ENCODE results near the gene FOXJ2.
"Not testable (repeated sequence)": the region's sequence is repeated elsewhere in the genome, so short reads cannot be mapped to it uniquely, and the experiment has no call there.

The FOXJ2 gene

GRCh38 chr12:8075935-8076334 is 43.4 kb downstream of the FOXJ2 start:
- H3K27me3 ChIP-seq (ENCODE audit: control insufficient read depth in 1 of 2, insufficient read depth in 2 of 2, low read length in 2 of 2), result no peaks in the 10 kb centered on the region
- no peaks in the 10 kb centered on the region for H3K9me3 ChIP-seq (ENCODE audit: low read length)
- H3K36me3 ChIP-seq (ENCODE audit: insufficient read depth, low read length), result no peaks in the 10 kb centered on the region
- no peak overlapping the region for H3K27ac ChIP-seq (ENCODE audit: low read depth, low read length)
- H3K4me1 ChIP-seq (ENCODE audit: insufficient read depth, low read length), result no peaks in the 10 kb centered on the region
- no peak overlapping the region for H3K4me3 ChIP-seq (ENCODE audit: low read depth in 1 of 2, low read length in 2 of 2)
- H3K9ac ChIP-seq (ENCODE audit: low read length), result no peak overlapping the region

DNA sequence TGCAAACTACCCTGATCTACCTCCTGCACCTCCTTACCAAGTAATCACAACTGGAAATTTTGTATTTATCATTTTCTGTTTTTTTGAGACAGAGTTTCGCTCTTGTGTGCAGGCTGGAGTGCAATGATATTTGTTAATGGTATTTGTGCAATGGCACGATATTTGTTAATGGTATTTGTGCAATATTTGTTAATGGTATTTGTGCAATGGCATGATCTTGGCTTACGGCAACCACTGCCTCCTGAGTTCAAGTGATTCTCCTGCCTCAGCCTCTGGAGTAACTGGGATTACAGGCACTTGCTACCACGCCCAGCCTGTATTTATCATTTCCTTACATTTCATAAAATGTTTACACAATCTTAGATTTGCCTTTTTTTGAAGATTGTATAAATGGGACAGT is 43.9 kb downstream of the FOXJ2 start:
- H3K27ac ChIP-seq (ENCODE audit: low read depth, low read length), result no peak overlapping the region
- H3K4me3 ChIP-seq (ENCODE audit: low read depth in 1 of 2, low read length in 2 of 2), result no peak overlapping the region
- no peaks in the 10 kb centered on the region for H3K9me3 ChIP-seq (ENCODE audit: low read length)
- no peaks in the 10 kb centered on the region for H3K36me3 ChIP-seq (ENCODE audit: insufficient read depth, low read length)
- no peak overlapping the region for H3K9ac ChIP-seq (ENCODE audit: low read length)
- no peaks in the 10 kb centered on the region for H3K27me3 ChIP-seq (ENCODE audit: control insufficient read depth in 1 of 2, insufficient read depth in 2 of 2, low read length in 2 of 2)
- no peaks in the 10 kb centered on the region for H3K4me1 ChIP-seq (ENCODE audit: insufficient read depth, low read length)

DNA sequence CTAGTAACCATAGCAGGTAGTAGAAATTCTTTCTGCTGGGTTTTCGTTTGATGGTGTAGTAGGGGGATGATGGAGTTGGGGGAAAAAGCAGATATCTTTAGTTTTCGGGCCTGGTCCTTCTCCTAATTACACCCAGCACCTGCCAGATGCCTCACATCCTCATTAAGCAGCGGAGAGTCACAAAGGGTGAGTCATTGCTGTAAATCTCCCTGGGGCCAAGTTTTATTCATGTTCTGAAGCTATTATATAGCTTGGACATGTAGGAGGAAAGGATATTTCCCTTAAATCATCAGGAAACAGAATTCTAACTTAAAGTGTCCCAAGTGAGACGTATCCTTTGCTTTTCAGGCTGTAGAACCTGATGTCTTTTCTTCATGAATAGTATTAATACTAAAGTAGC is 44.7 kb downstream of the FOXJ2 start:
- H3K9ac ChIP-seq (ENCODE audit: low read length), result no peak overlapping the region
- H3K4me1 ChIP-seq (ENCODE audit: insufficient read depth, low read length), result no peaks in the 10 kb centered on the region
- H3K4me3 ChIP-seq (ENCODE audit: low read depth in 1 of 2, low read length in 2 of 2), result no peak overlapping the region
- H3K27ac ChIP-seq (ENCODE audit: low read depth, low read length), result no peak overlapping the region
- H3K9me3 ChIP-seq (ENCODE audit: low read length), result no peaks in the 10 kb centered on the region
- no peaks in the 10 kb centered on the region for H3K36me3 ChIP-seq (ENCODE audit: insufficient read depth, low read length)
- H3K27me3 ChIP-seq (ENCODE audit: control insufficient read depth in 1 of 2, insufficient read depth in 2 of 2, low read length in 2 of 2), result no peaks in the 10 kb centered on the region

DNA sequence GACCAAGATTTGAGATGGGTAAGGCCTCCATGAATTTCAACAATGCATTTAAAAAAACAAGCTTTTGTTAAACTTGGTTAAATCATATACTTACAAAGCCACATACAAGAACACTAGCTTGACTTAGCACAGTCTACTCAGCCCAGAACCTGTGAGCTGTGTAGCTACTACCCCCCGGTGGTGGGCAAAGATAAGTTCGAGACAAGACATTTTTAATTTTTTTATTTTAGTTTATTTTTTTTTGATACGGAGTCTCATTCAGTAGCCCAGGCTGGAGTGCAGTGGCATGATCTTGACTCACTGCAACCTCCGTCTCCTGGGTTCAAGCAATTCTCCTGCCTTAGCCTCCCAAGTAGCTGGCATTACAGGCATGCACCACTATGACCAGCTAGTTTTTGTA is 45.9 kb downstream of the FOXJ2 start:
- peaks cover 6% of the 10 kb centered on the region for H3K4me1 ChIP-seq (ENCODE audit: insufficient read depth, low read length)
- H3K9me3 ChIP-seq (ENCODE audit: low read length), result no peaks in the 10 kb centered on the region
- H3K4me3 ChIP-seq (ENCODE audit: low read depth in 1 of 2, low read length in 2 of 2), result no peak overlapping the region
- no peak overlapping the region for H3K27ac ChIP-seq (ENCODE audit: low read depth, low read length)
- no peak overlapping the region for H3K9ac ChIP-seq (ENCODE audit: low read length)
- H3K27me3 ChIP-seq (ENCODE audit: control insufficient read depth in 1 of 2, insufficient read depth in 2 of 2, low read length in 2 of 2), result no peaks in the 10 kb centered on the region
- no peaks in the 10 kb centered on the region for H3K36me3 ChIP-seq (ENCODE audit: insufficient read depth, low read length)

DNA sequence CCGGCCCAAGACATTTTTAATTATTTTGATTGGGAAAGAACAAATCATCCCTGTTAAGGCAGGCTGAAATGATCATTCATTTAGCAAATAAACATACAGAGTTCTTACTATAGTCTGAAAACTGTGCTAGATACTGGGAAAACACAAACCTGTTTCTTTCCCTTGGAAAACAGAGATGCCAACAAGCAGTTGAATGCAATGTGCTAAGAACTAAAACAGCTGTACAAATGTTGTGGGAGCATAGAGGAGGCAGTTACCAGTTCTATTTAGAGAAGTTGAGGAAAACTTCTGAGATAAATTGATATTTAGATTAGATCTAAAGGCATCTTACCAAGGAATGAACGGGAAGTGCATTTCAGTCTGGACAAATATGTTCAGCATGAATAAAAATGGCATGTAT is 46.4 kb downstream of the FOXJ2 start:
- Histone ChIP-seq H3K4me3 (ENCODE audit: low read depth in 1 of 2, low read length in 2 of 2) (no peak overlapping the region), H3K9ac (ENCODE audit: low read length) (no peak overlapping the region), H3K27me3 (ENCODE audit: control insufficient read depth in 1 of 2, insufficient read depth in 2 of 2, low read length in 2 of 2) (no peaks in the 10 kb centered on the region), H3K9me3 (ENCODE audit: low read length) (no peaks in the 10 kb centered on the region), H3K36me3 (ENCODE audit: insufficient read depth, low read length) (no peaks in the 10 kb centered on the region), H3K27ac (ENCODE audit: low read depth, low read length) (no peak overlapping the region), H3K4me1 (ENCODE audit: insufficient read depth, low read length) (peaks cover 11% of the 10 kb centered on the region)

- Histone ChIP-seq H3K4me1 (ENCODE audit: insufficient read depth, low read length) (peaks cover 20% of the 10 kb centered on the region), H3K27me3 (ENCODE audit: control insufficient read depth in 1 of 2, insufficient read depth in 2 of 2, low read length in 2 of 2) (no peaks in the 10 kb centered on the region), H3K27ac (ENCODE audit: low read depth, low read length) (no peak overlapping the region)
Observed at GRCh38 chr12:8080120-8080519, 47.6 kb downstream of the FOXJ2 start.

GRCh38 chr12:8081251-8081920 is 48.9 kb downstream of the FOXJ2 start:
- Histone ChIP-seq H3K4me1 (ENCODE audit: insufficient read depth, low read length) (peaks cover 20% of the 10 kb centered on the region), H3K27ac (ENCODE audit: low read depth, low read length) (peak overlapping the region; percentile 93)

More at GRCh38 chr12:8080120-8080519, 47.6 kb downstream of the FOXJ2 start:
- Histone ChIP-seq H3K9me3 (ENCODE audit: low read length) (no peaks in the 10 kb centered on the region), H3K9ac (ENCODE audit: low read length) (no peak overlapping the region), H3K36me3 (ENCODE audit: insufficient read depth, low read length) (no peaks in the 10 kb centered on the region), H3K4me3 (ENCODE audit: low read depth in 1 of 2, low read length in 2 of 2) (no peak overlapping the region)

GRCh38 chr12:8082808-8083100 is 50.2 kb downstream of the FOXJ2 start:
- Histone ChIP-seq H3K4me3 (ENCODE audit: low read depth in 1 of 2, low read length in 2 of 2) (peak overlapping the region; percentile 89 to 100), H3K4me1 (ENCODE audit: insufficient read depth, low read length) (peaks cover 22% of the 10 kb centered on the region), H3K27ac (ENCODE audit: low read depth, low read length) (no peak overlapping the region), H3K9me3 (ENCODE audit: low read length) (no peaks in the 10 kb centered on the region), H3K9ac (ENCODE audit: low read length) (peak overlapping the region; percentile 96), H3K36me3 (ENCODE audit: insufficient read depth, low read length) (no peaks in the 10 kb centered on the region), H3K27me3 (ENCODE audit: control insufficient read depth in 1 of 2, insufficient read depth in 2 of 2, low read length in 2 of 2) (no peaks in the 10 kb centered on the region)

More at GRCh38 chr12:8081251-8081920, 48.9 kb downstream of the FOXJ2 start:
- Histone ChIP-seq H3K27me3 (ENCODE audit: control insufficient read depth in 1 of 2, insufficient read depth in 2 of 2, low read length in 2 of 2) (no peaks in the 10 kb centered on the region), H3K9ac (ENCODE audit: low read length) (peak overlapping the region; percentile 96), H3K36me3 (ENCODE audit: insufficient read depth, low read length) (no peaks in the 10 kb centered on the region), H3K9me3 (ENCODE audit: low read length) (no peaks in the 10 kb centered on the region), H3K4me3 (ENCODE audit: low read depth in 1 of 2, low read length in 2 of 2) (peak overlapping the region; percentile 89 to 100)

DNA sequence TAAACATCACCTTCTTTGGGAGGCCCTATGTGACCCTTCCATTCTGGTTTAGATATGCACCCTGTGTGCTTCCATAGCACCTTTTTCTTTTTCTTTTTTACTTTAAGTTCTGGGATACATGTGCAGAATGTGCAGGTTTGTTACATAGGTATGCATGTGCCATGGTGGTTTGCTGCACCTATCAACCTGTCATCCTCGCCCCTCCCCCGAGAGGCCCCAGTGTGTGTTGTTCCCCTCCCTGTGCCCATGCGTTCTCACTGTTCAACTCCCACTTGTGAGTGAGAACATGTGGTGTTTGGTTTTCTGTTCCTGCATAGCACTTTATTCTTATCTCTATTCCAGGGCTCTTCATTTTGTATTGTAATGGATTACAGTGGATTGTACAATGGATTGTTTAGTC is 51.8 kb downstream of the FOXJ2 start:
- not testable (repeated sequence) for H3K9me3 ChIP-seq (ENCODE audit: low read length); H3K27me3 ChIP-seq (ENCODE audit: control insufficient read depth in 1 of 2, insufficient read depth in 2 of 2, low read length in 2 of 2); H3K4me3 ChIP-seq (ENCODE audit: low read depth in 1 of 2, low read length in 2 of 2); H3K9ac ChIP-seq (ENCODE audit: low read length); H3K27ac ChIP-seq (ENCODE audit: low read depth, low read length); H3K36me3 ChIP-seq (ENCODE audit: insufficient read depth, low read length)
- H3K4me1 ChIP-seq (ENCODE audit: insufficient read depth, low read length), result peaks cover 24% of the 10 kb centered on the region

GRCh38 chr12:8087666-8088065 is 55.1 kb downstream of the FOXJ2 start:
- H3K9ac ChIP-seq (ENCODE audit: low read length), result no peak overlapping the region

DNA sequence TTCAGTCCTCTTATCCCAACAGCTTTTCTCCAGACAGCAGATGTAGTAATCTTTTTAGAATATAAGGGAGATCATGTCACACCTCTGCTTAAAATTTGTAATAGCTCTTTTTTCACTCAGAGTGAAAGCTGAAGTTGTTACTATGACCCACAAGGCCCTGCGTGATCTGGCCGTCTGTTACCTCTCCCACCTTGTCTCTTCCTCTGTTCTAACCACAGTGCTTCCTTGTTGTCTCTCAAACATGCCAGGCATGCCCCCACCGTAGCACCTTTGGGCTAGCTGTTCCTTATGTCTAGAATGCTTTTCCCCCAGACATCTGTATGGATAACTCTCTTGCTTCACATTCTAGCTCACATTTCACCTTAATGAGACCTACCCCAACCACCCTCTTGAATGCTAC is 56.1 kb downstream of the FOXJ2 start:
- Histone ChIP-seq H3K27ac (ENCODE audit: low read depth, low read length) (no peak overlapping the region), H3K9ac (ENCODE audit: low read length) (no peak overlapping the region), H3K9me3 (ENCODE audit: low read length) (no peaks in the 10 kb centered on the region), H3K4me3 (ENCODE audit: low read depth in 1 of 2, low read length in 2 of 2) (no peak overlapping the region), H3K4me1 (ENCODE audit: insufficient read depth, low read length) (peaks cover 16% of the 10 kb centered on the region), H3K36me3 (ENCODE audit: insufficient read depth, low read length) (peaks cover 40% of the 10 kb centered on the region), H3K27me3 (ENCODE audit: control insufficient read depth in 1 of 2, insufficient read depth in 2 of 2, low read length in 2 of 2) (no peaks in the 10 kb centered on the region)

More at GRCh38 chr12:8087666-8088065, 55.1 kb downstream of the FOXJ2 start:
- Histone ChIP-seq H3K9me3 (ENCODE audit: low read length) (no peaks in the 10 kb centered on the region), H3K27me3 (ENCODE audit: control insufficient read depth in 1 of 2, insufficient read depth in 2 of 2, low read length in 2 of 2) (no peaks in the 10 kb centered on the region), H3K4me1 (ENCODE audit: insufficient read depth, low read length) (peaks cover 24% of the 10 kb centered on the region), H3K36me3 (ENCODE audit: insufficient read depth, low read length) (peaks cover 32% of the 10 kb centered on the region), H3K4me3 (ENCODE audit: low read depth in 1 of 2, low read length in 2 of 2) (no peak overlapping the region), H3K27ac (ENCODE audit: low read depth, low read length) (no peak overlapping the region)

DNA sequence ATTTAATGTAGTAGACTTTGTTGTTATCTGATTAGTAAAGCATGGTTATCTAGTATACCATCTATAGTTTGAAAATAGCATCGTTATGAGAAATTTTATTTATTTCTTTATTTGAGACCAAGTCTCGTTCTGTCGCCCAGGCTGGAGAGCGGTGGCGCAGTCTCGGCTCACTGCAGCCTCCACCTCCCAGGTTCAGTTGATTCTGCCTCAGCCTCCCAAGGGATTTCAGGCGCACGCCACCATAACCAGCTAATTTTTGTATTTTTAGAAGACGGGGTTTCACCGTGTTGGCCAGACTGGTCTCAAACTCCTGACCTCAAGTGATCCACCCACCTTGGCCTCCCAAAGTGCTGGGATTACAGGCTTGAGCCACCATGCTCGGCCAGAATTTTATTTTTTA is 56.8 kb downstream of the FOXJ2 start:
- not testable (repeated sequence) for H3K4me3 ChIP-seq (ENCODE audit: low read depth in 1 of 2, low read length in 2 of 2); H3K9ac ChIP-seq (ENCODE audit: low read length); H3K27ac ChIP-seq (ENCODE audit: low read depth, low read length); H3K27me3 ChIP-seq (ENCODE audit: control insufficient read depth in 1 of 2, insufficient read depth in 2 of 2, low read length in 2 of 2); H3K4me1 ChIP-seq (ENCODE audit: insufficient read depth, low read length); H3K9me3 ChIP-seq (ENCODE audit: low read length)
- H3K36me3 ChIP-seq (ENCODE audit: insufficient read depth, low read length), result peaks cover 41% of the 10 kb centered on the region

Data from muscle layer of colon (tissue), 2 donors.